Breast epithelium (tissue), 3 donors: Measurements from ENCODE around the gene MED19.

Experiments used
- POLR2A ChIP-seq: fragments of 450-650 bp; IDR thresholded peaks from one replicate; pipeline ENCODE4 v1.6.1; 2016; ENCODE audit warnings: antibody characterized with exemption, mild to moderate bottlenecking, moderate library complexity
- POLR2AphosphoS5 ChIP-seq, 3 donors: sonication (generic); formaldehyde crosslinking; IDR thresholded peaks; one replicate each; pipeline ENCODE4 v1.6.1; 2017; ENCODE audit warnings: antibody characterized with exemption in 3 of 3
- TF ChIP-seq, protein P1 (sequence below), 3 donors: fragments of 450-650 bp; IDR thresholded peaks; one replicate each; pipeline ENCODE4 v1.5.1; 2016 to 2017; ENCODE audit warnings: antibody characterized with exemption in 3 of 3, mild to moderate bottlenecking in 3 of 3, moderate library complexity in 3 of 3

DNA sequence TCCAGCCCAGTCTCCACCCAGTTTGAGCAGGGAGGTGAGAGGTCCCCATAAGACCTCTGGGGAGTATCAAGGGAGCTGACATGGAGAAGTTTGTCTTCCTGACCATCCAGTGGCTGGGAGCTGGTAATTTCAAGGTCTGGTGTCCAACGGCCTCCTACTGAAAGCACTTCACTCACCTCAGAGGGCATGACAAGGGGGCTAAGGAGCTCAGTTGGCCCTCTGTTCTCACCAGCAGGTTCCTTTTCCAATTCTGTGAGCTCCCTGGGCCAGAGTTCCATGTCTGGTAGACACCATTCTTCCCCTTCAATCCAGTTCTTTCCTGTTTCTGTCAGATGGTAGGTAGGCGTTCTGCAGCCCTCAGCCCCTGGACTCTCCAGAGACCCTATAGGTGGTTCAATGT lies 32.3 kb upstream of the MED19 start:
- TF ChIP-seq, protein P1, sequence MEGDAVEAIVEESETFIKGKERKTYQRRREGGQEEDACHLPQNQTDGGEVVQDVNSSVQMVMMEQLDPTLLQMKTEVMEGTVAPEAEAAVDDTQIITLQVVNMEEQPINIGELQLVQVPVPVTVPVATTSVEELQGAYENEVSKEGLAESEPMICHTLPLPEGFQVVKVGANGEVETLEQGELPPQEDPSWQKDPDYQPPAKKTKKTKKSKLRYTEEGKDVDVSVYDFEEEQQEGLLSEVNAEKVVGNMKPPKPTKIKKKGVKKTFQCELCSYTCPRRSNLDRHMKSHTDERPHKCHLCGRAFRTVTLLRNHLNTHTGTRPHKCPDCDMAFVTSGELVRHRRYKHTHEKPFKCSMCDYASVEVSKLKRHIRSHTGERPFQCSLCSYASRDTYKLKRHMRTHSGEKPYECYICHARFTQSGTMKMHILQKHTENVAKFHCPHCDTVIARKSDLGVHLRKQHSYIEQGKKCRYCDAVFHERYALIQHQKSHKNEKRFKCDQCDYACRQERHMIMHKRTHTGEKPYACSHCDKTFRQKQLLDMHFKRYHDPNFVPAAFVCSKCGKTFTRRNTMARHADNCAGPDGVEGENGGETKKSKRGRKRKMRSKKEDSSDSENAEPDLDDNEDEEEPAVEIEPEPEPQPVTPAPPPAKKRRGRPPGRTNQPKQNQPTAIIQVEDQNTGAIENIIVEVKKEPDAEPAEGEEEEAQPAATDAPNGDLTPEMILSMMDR (IDR thresholded peaks at IDR 0.05), result no peak
- TF ChIP-seq POLR2A (no peak), POLR2AphosphoS5 (IDR thresholded peaks at IDR 0.05) (no peak)
